Measurements from ENCODE around the gene MDM1.

Gene MDM1

GRCh38 chr12:68321140-68321539 is 11.0 kb downstream of the MDM1 start:
- DNase-seq: no peak

- DNase-seq: peak in 2 of 14 donors; percentile 8 to 12
These were observed 12.1 kb downstream of the MDM1 start for GRCh38 chr12:68319988-68320623.

DNA sequence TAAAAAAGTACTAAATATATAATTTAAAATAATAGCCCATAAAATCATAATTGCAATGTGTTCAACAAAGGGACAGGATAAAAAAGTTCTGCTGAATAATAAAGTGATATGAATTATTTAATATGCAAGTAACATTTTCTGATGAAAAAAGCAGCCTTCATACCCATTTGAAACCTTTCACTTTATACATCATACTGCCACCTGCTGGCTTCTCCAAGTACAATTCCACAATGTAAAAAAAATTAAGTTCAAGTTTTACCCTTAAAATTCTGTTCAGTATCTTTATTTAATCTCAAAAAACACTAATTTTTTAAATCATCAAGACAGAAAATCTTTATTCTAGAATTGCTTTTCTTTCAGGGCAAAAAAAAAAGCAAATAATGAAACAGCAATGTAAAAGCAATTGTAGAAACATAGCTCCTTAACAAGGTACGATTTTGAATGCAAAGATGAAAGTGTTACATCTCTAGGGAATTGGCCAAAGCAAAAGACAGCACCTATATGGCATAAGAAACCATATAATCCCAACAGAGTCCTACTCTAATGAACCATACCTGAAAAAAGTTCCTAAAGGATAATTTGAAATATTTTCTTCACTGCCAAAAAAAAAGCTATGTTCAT is 15.0 kb downstream of the MDM1 start:
- DNase-seq: no peak

DNA sequence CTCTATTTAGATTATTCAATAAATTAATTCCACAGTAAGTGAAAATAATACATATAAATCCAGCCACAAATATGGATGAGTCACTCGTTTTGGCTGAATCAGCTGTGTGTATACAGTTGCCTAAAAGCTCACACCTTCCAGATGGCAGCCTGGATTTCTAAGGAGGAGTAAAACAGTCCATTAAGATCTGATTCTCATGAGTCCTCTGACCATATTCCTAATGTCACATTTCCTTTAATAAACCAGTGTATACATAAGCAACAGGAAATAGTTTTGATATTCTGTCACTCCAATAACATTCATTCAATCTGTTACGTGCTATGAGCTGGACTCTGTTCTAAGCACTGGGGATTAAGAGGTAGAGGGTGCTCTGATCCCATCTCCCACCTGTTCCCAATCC is 21.8 kb downstream of the MDM1 start:
- DNase-seq: no peak

- DNase-seq: no peak
These were observed 25.6 kb downstream of the MDM1 start for GRCh38 chr12:68306564-68306963.

DNA sequence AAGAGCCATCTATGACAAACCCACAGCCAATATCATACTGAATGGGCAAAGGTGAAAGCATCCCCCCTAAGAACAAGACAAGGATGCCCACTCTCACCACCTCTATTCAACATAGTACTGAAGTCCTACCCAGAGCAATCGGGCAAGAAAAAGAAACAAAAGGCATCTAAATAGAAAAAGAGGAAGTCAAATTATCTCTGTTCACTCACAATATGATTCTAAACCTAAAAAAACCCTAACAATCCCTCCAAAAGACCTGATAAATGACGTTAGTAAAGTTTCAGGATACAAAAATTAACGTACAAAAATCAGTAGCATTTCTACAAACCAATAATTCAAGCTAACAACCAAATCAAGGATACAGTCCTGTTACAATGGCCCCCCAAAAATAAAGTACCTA is 26.9 kb downstream of the MDM1 start:
- DNase-seq: no peak

DNA sequence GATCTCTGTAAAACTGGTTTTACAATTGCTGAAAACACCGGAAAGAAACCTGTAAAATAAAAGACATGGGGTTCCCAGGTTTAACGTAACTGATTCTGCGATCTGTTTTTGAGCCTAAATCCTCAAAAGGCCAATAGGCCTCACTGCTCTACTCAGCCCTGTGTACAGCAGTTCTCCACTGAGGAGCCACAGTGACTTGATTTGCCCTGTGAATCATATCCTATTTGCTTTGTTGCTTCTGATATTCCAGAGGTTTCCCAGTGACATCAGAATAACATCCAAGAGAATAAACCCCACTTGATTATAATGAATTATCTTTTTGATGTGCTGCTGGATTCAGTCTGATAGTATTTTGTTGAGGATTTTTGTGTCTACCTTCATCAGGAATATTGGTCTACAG is 27.5 kb downstream of the MDM1 start:
- no peak for DNase-seq

GRCh38 chr12:68303850-68304249 is 28.3 kb downstream of the MDM1 start:
- DNase-seq: no peak

- DNase-seq: no peak
These were observed 34.2 kb downstream of the MDM1 start for GRCh38 chr12:68297929-68298328.

GRCh38 chr12:68294251-68294650 is 37.9 kb downstream of the MDM1 start:
- no peak for DNase-seq

GRCh38 chr12:68293347-68293746 is 38.8 kb downstream of the MDM1 start:
- no peak for DNase-seq

DNA sequence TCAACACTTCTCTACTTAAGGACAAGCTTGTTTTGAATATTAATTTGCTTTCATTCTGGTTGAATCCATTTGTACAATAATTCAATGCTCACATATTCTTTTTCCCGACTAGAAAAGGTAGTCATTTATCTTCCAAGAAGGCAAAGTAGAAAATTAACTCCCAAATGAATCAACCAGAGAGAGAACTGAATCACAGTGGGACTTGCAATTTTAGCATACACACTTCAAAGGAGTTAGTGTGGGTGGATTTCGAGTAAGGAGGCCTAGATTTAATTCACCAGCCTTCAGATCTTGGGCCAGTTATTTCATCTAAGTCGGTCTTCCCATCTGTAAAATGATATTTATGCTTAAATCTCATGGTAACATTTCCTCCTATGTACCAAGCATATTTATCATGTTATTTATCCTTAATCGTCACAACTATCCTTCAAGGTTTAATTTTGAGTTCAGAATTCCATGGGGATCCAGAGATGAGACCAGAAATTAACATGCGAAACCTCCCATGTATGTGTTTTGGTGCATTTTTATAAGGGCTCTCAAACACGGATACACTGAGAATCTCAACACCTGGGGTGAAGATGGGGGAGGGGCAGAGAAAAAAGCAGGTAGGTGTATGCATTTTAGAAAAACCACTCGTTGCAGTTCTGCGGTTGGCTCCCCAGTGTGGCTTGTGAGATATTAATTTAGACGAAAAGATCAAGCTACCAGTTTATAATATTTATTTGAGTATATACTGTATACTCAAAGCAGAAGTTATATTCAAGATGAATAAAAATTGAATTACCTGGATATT is 39.8 kb downstream of the MDM1 start:
- DNase-seq: no peak

DNA sequence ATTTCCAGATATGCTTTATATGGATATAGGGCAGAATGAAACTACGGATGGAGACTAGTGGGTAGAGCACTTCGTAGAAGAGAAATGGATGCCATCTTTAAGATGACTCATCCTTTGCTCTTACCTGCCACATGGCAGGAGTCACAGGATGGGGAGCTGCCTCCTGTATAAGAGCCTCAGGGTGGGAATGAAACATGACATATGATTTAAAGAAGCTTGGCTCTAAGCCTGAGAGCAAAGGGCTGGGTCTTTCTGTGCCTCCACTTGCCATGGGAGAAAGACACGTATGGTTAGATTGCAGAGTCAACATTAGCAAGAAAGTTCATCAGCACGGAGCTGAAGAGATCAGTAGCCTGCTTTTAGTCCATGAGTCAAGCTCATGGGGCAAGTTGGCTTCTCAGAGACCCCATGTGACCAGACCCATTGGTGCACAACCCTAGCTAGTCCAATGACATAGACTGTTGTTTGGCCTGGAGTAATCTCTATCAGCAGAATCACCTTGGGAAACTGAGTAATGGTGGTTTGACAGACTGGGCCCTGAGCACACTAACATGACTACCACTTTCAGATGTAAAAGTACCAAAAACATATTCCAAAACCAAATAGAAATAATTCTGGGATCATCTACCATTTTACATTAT is 40.6 kb downstream of the MDM1 start:
- no peak for DNase-seq

DNA sequence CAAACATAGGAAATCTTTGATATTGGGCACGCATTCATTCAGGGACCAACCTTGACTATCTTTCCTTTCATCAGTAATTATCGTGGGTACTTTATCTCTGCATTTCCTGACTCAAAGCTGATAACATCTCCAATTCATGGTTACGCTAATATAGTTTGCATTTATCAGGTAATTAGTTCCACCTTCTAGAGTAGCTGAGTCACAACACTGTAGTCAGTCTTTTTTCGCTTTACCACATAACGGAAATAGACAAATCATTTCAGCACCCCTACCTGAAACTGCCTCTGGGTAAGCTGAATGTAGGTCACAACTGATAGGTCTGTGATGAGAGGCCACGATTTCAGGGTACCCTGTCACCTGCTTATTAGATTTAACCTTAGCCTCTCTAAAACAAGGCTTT is 42.0 kb downstream of the MDM1 start:
- DNase-seq: no peak

GRCh38 chr12:68287106-68287505 is 45.1 kb downstream of the MDM1 start:
- DNase-seq: no peak

DNA sequence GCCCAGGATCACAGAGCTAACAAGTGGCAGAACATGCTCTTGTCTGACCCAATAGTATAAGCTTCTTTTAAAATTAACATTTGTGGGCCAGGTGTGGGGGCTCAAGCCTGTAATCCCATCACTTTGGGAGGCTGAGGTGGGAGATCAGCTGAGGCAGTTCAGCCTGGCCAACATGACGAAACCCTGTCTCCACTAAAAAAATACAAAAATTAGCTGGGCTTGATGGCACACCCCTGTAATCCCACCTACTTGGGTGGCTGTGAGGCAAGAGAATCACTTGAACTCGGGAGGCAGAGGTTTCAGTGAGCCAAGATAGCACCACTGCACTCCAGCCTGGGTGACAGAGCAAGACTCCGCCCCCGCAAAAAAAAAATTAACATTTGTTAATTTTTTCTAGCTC is 45.8 kb downstream of the MDM1 start:
- no peak for DNase-seq

DNA sequence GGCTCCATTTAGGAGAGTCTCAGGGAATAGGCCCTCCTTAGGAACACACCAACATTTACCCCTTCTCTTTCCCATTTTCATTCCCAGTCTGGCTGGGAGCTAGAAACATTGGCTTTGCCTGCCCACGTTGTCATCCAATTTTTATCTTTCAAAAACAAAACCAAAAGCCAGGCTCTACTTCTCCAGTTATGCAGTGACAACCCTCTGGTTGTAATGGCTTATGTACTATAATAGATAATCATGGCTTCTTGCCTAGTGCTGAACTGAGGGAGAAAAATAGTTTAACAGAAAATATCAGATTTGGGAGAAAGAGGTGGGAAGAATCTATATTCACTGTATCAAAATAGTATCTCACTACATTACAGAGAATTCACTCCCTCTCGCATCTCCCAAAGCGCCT is 46.6 kb downstream of the MDM1 start:
- no peak for DNase-seq

- no peak for DNase-seq
These were observed 50.7 kb downstream of the MDM1 start for GRCh38 chr12:68281322-68282077.

DNA sequence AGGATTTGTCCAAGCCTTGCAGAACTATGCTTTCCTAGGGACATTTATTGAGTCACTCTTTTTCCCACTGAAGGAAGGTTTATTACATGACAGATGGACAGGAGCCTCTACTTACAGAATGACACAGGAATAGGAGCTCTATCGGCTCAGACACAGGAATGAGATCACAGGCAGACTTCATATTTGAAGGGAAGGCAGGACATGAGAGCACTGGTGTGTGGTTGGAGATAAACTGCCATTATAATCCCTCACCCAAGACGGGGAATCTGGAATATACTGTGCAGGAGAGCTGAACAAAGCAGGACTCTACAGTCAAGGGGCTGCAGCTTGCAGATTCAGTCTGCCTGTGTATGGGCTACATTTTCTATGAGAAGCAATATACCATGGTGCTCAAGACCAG is 51.9 kb downstream of the MDM1 start:
- DNase-seq: no peak

DNA sequence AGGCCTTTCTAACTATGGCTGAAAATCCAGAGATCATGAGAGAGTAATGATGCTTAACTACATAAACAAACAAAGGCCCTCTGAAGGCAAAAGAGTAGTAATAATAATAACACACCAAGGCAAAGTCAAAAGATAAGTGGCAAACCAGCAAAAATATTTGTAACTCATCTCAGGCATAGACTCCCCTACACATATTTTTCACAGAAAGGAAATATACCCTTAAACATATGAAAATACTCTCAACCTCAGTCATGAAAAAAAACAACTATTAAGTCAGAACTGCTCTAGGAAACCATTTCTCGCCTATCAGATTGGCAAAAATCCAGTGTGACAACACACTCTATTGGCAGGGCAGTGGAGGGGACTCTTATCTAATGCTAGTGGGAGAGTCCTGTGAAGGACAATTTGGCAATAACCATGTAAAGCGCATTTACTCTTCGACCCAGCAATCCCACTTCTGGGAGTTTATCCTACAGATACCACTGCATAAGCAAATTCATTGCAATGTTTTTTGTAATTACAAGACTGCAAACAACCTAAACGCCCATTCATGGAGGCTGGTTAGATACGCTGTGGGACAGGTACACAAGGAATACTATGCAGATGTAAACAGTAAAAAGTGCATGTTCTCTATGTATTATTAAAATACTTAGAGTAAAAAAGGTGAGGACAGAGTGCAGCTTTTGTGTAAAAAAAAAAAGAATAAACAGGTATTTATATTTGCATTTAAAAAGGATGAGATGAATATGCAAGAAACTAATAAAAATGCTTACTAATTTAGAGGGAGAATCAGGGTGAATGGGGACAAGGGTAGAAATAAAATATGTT is 52.7 kb downstream of the MDM1 start:
- DNase-seq: no peak

DNA sequence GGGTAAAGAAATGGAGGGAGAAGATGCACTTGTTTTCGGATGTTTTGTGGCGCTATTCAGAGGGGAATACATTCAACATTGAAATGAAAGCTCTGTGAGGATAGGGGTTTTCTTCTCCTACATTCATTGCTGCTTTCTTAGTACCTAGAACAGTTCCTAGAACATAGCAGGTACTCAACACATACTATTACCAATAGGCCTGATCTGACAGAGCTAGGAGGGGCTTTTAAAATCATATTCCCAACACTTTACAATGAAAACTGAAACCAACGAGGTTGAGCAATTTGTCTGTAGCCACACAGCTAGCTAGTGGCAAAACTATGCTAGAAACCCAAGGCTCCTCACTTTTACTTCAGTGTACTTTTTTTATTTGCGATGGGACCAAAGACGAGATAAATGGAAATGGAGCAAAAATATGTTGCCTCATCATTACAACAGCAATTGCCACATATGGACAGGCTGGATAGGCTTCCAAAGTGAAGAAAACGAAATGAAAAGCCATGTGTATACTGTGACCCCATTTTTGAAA is 55.7 kb downstream of the MDM1 start:
- no peak for DNase-seq
